ENCODE results near the gene TSPEAR.
"Not testable (repeated sequence)": the region's sequence is repeated elsewhere in the genome, so short reads cannot be mapped to it uniquely, and the experiment has no call there.

The TSPEAR gene

GRCh38 chr21:44666401-44667320 is 44.7 kb downstream of the TSPEAR start, which contains the start of gene KRTAP12-2:
TSS of gene KRTAP12-2 (minus strand) at chr21:44666927. CDS start at chr21:44666886, 41 bp downstream.
- H3K4me3 ChIP-seq (ENCODE audit: insufficient read depth, low read depth, low read length), result no peak within 1 kb of the TSS
- H3K36me3 ChIP-seq (ENCODE audit: control insufficient read depth, insufficient read depth, low read length), result no peaks in the 10 kb centered on the region
- no peaks in the 10 kb centered on the region for H3K9me3 ChIP-seq (ENCODE audit: control insufficient read depth, low read length)
- no peak within 1 kb of the TSS for H3K27ac ChIP-seq (ENCODE audit: insufficient read depth, low read depth, low read length, poor library complexity, severe bottlenecking)
- WGBS, 2 experiments, result 89 to 92% methylated on average over 19 of the region's 19 CpGs
- H3K4me1 ChIP-seq (ENCODE audit: control insufficient read depth, insufficient read depth, low read length), result no peaks in the 10 kb centered on the region
- no peaks in the 10 kb centered on the region for H3K27me3 ChIP-seq (ENCODE audit: control insufficient read depth, insufficient read depth, low read length, poor library complexity, severe bottlenecking)

GRCh38 chr21:44664691-44665090 is 46.7 kb downstream of the TSPEAR start:
- 93 to 94% methylated on average over 5 of the region's 5 CpGs for WGBS, 2 experiments
- no peaks in the 10 kb centered on the region for H3K4me1 ChIP-seq (ENCODE audit: control insufficient read depth, insufficient read depth, low read length)
- H3K27me3 ChIP-seq (ENCODE audit: control insufficient read depth, insufficient read depth, low read length, poor library complexity, severe bottlenecking), result no peaks in the 10 kb centered on the region
- no peak overlapping the region for H3K4me3 ChIP-seq (ENCODE audit: insufficient read depth, low read depth, low read length)
- no peaks in the 10 kb centered on the region for H3K9me3 ChIP-seq (ENCODE audit: control insufficient read depth, low read length)
- H3K27ac ChIP-seq (ENCODE audit: insufficient read depth, low read depth, low read length, poor library complexity, severe bottlenecking), result no peak overlapping the region
- H3K36me3 ChIP-seq (ENCODE audit: control insufficient read depth, insufficient read depth, low read length), result no peaks in the 10 kb centered on the region

- not testable (repeated sequence) for H3K36me3 ChIP-seq (ENCODE audit: control insufficient read depth, insufficient read depth, low read length); H3K4me1 ChIP-seq (ENCODE audit: control insufficient read depth, insufficient read depth, low read length); H3K9me3 ChIP-seq (ENCODE audit: control insufficient read depth, low read length); H3K4me3 ChIP-seq (ENCODE audit: insufficient read depth, low read depth, low read length); H3K27ac ChIP-seq (ENCODE audit: insufficient read depth, low read depth, low read length, poor library complexity, severe bottlenecking); H3K27me3 ChIP-seq (ENCODE audit: control insufficient read depth, insufficient read depth, low read length, poor library complexity, severe bottlenecking)
- 41 to 46% methylated on average over 6 of the region's 7 CpGs for WGBS, 2 experiments
Observed at GRCh38 chr21:44661567-44661966, 49.8 kb downstream of the TSPEAR start.

- no peak overlapping the region for H3K4me3 ChIP-seq (ENCODE audit: insufficient read depth, low read depth, low read length)
- H3K9me3 ChIP-seq (ENCODE audit: control insufficient read depth, low read length), result no peaks in the 10 kb centered on the region
- WGBS, 2 experiments, result 71 to 82% methylated on average over 9 to 11 of the region's 11 CpGs
- H3K4me1 ChIP-seq (ENCODE audit: control insufficient read depth, insufficient read depth, low read length), result peaks cover 3% of the 10 kb centered on the region
- no peak overlapping the region for H3K27ac ChIP-seq (ENCODE audit: insufficient read depth, low read depth, low read length, poor library complexity, severe bottlenecking)
- no peaks in the 10 kb centered on the region for H3K36me3 ChIP-seq (ENCODE audit: control insufficient read depth, insufficient read depth, low read length)
- no peaks in the 10 kb centered on the region for H3K27me3 ChIP-seq (ENCODE audit: control insufficient read depth, insufficient read depth, low read length, poor library complexity, severe bottlenecking)
Observed at GRCh38 chr21:44658913-44659595, 52.3 kb downstream of the TSPEAR start.

- Histone ChIP-seq H3K27me3 (ENCODE audit: control insufficient read depth, insufficient read depth, low read length, poor library complexity, severe bottlenecking) (no peaks in the 10 kb centered on the region), H3K36me3 (ENCODE audit: control insufficient read depth, insufficient read depth, low read length) (no peaks in the 10 kb centered on the region), H3K4me1 (ENCODE audit: control insufficient read depth, insufficient read depth, low read length) (peaks cover 3% of the 10 kb centered on the region), H3K9me3 (ENCODE audit: control insufficient read depth, low read length) (no peaks in the 10 kb centered on the region), H3K27ac (ENCODE audit: insufficient read depth, low read depth, low read length, poor library complexity, severe bottlenecking) (no peak overlapping the region), H3K4me3 (ENCODE audit: insufficient read depth, low read depth, low read length) (no peak overlapping the region)
- 93 to 97% methylated on average over 5 of the region's 5 CpGs for WGBS, 2 experiments
Observed at GRCh38 chr21:44658541-44658910, 52.8 kb downstream of the TSPEAR start.

- no peak within 1 kb of the TSS for H3K27ac ChIP-seq (ENCODE audit: insufficient read depth, low read depth, low read length, poor library complexity, severe bottlenecking)
- no peak within 1 kb of the TSS for H3K4me3 ChIP-seq (ENCODE audit: insufficient read depth, low read depth, low read length)
- H3K4me1 ChIP-seq (ENCODE audit: control insufficient read depth, insufficient read depth, low read length), result peaks cover 3% of the 10 kb centered on the region
- H3K27me3 ChIP-seq (ENCODE audit: control insufficient read depth, insufficient read depth, low read length, poor library complexity, severe bottlenecking), result no peaks in the 10 kb centered on the region
- no peaks in the 10 kb centered on the region for H3K36me3 ChIP-seq (ENCODE audit: control insufficient read depth, insufficient read depth, low read length)
- 92 to 94% methylated on average over 26 of the region's 26 CpGs for WGBS, 2 experiments
- H3K9me3 ChIP-seq (ENCODE audit: control insufficient read depth, low read length), result no peaks in the 10 kb centered on the region
Observed at GRCh38 chr21:44657635-44658540, 53.5 kb downstream of the TSPEAR start, which contains the start of gene KRTAP12-3. TSS of gene KRTAP12-3 (plus strand) at chr21:44657932. CDS start at chr21:44657980, 48 bp downstream.

- Histone ChIP-seq H3K36me3 (ENCODE audit: control insufficient read depth, insufficient read depth, low read length) (no peaks in the 10 kb centered on the region), H3K27me3 (ENCODE audit: control insufficient read depth, insufficient read depth, low read length, poor library complexity, severe bottlenecking) (no peaks in the 10 kb centered on the region), H3K4me3 (ENCODE audit: insufficient read depth, low read depth, low read length) (no peak overlapping the region), H3K9me3 (ENCODE audit: control insufficient read depth, low read length) (no peaks in the 10 kb centered on the region), H3K27ac (ENCODE audit: insufficient read depth, low read depth, low read length, poor library complexity, severe bottlenecking) (no peak overlapping the region), H3K4me1 (ENCODE audit: control insufficient read depth, insufficient read depth, low read length) (peaks cover 3% of the 10 kb centered on the region)
- 78 to 83% methylated on average over 1 of the region's 1 CpG for WGBS, 2 experiments
Observed at GRCh38 chr21:44656868-44657267, 54.5 kb downstream of the TSPEAR start.

GRCh38 chr21:44654576-44655175 is 56.7 kb downstream of the TSPEAR start, which contains the start of gene KRTAP12-4:
TSS of gene KRTAP12-4 (minus strand) at chr21:44654659. CDS start at chr21:44654614, 45 bp downstream.
- H3K27ac ChIP-seq (ENCODE audit: insufficient read depth, low read depth, low read length, poor library complexity, severe bottlenecking), result no peak within 1 kb of the TSS
- no peaks in the 10 kb centered on the region for H3K36me3 ChIP-seq (ENCODE audit: control insufficient read depth, insufficient read depth, low read length)
- H3K27me3 ChIP-seq (ENCODE audit: control insufficient read depth, insufficient read depth, low read length, poor library complexity, severe bottlenecking), result no peaks in the 10 kb centered on the region
- WGBS, 2 experiments, result 91 to 92% methylated on average over 9 of the region's 9 CpGs
- H3K4me1 ChIP-seq (ENCODE audit: control insufficient read depth, insufficient read depth, low read length), result peaks cover 3% of the 10 kb centered on the region
- no peak within 1 kb of the TSS for H3K4me3 ChIP-seq (ENCODE audit: insufficient read depth, low read depth, low read length)
- H3K9me3 ChIP-seq (ENCODE audit: control insufficient read depth, low read length), result no peaks in the 10 kb centered on the region

GRCh38 chr21:44653656-44654575 is 57.5 kb downstream of the TSPEAR start:
- no peaks in the 10 kb centered on the region for H3K27me3 ChIP-seq (ENCODE audit: control insufficient read depth, insufficient read depth, low read length, poor library complexity, severe bottlenecking)
- 93 to 95% methylated on average over 17 of the region's 17 CpGs for WGBS, 2 experiments
- H3K27ac ChIP-seq (ENCODE audit: insufficient read depth, low read depth, low read length, poor library complexity, severe bottlenecking), result no peak overlapping the region
- H3K9me3 ChIP-seq (ENCODE audit: control insufficient read depth, low read length), result no peaks in the 10 kb centered on the region
- peaks cover 1% of the 10 kb centered on the region for H3K4me1 ChIP-seq (ENCODE audit: control insufficient read depth, insufficient read depth, low read length)
- H3K36me3 ChIP-seq (ENCODE audit: control insufficient read depth, insufficient read depth, low read length), result no peaks in the 10 kb centered on the region
- H3K4me3 ChIP-seq (ENCODE audit: insufficient read depth, low read depth, low read length), result no peak overlapping the region

Measured in ectodermal cell (in vitro differentiated cells).